H1 (cell line): ENCODE measurements around the gene LRRN1. TPM values are rescaled to one million over a fixed set of nuclear protein-coding genes. Genes with fewer than 3 reads are reported as not detected.

Experiments used
- BRCA1 ChIP-seq: IDR thresholded peaks from 2 replicates; pipeline ENCODE4 v1.6.1; 2012; ENCODE audit warnings: low read depth, low read length, improper control_type of control experiment
- CHD1 ChIP-seq: IDR thresholded peaks from 2 replicates; pipeline ENCODE4 v1.6.1; 2012; ENCODE audit warnings: low read depth, low read length, improper control_type of control experiment
- CHD2 ChIP-seq: IDR thresholded peaks from 2 replicates; pipeline ENCODE4 v1.6.1; 2012; ENCODE audit warnings: low read length, improper control_type of control experiment
- CREB1 ChIP-seq: IDR thresholded peaks from 2 replicates; pipeline ENCODE4 v1.6.1; 2012; ENCODE audit warnings: inconsistent platforms
- GABPA ChIP-seq: IDR thresholded peaks from 2 replicates; pipeline ENCODE4 v1.6.1; 2011; ENCODE audit warnings: mild to moderate bottlenecking, low read length, moderate library complexity, borderline replicate concordance; ENCODE audit not compliant: insufficient read depth
- HDAC2 ChIP-seq, 2 experiments: fragments of 300-600 bp in 1 of 2; sonication (generic) in 1 of 2; IDR thresholded peaks; 2 replicates each; pipeline ENCODE4 v1.6.1; 2011 to 2012; ENCODE audit warnings: low read depth in 2 of 2, low read length in 2 of 2, mild to moderate bottlenecking in 2 of 2, moderate library complexity in 2 of 2, borderline replicate concordance in 1 of 2, inconsistent platforms in 1 of 2
- HDAC6 ChIP-seq: IDR thresholded peaks from one replicate; pipeline ENCODE4 v1.7.1; 2012; ENCODE audit warnings: low read depth, mild to moderate bottlenecking, inconsistent platforms, low read length, moderate library complexity
- JUN ChIP-seq: IDR thresholded peaks from 2 replicates; pipeline ENCODE4 v1.6.1; 2011; ENCODE audit warnings: low read depth, mild to moderate bottlenecking, improper control_type of control experiment, low read length
- JUND ChIP-seq: IDR thresholded peaks from 2 replicates; pipeline ENCODE4 v1.6.1; 2011; ENCODE audit warnings: mild to moderate bottlenecking, improper control_type of control experiment, low read length
- KDM4A ChIP-seq: IDR thresholded peaks from one replicate; pipeline ENCODE4 v1.7.1; 2012; ENCODE audit warnings: low read depth, mild to moderate bottlenecking, moderate library complexity, low read length, inconsistent platforms; ENCODE audit not compliant: severe bottlenecking
- PHF8 ChIP-seq: fragments of 200-600 bp; sonication (generic); conservative IDR thresholded peaks from 2 replicates; pipeline ENCODE4 v1.7.1; 2012; ENCODE audit warnings: low read depth, mild to moderate bottlenecking, inconsistent platforms, low read length, moderate library complexity
- POLR2AphosphoS5 ChIP-seq: IDR thresholded peaks from 2 replicates; pipeline ENCODE4 v1.6.1; 2011; ENCODE audit warnings: low read depth, low read length
- RXRA ChIP-seq: IDR thresholded peaks from 2 replicates; pipeline ENCODE4 v1.6.1; 2011; ENCODE audit warnings: low read depth, mild to moderate bottlenecking, low read length, moderate library complexity; ENCODE audit not compliant: insufficient read depth
- SIN3A ChIP-seq, 2 experiments: IDR thresholded peaks in 1 of 2; conservative IDR thresholded peaks in 1 of 2; 2 replicates each; pipeline ENCODE4 v1.6.1; 2011 to 2012; ENCODE audit warnings: low read length in 2 of 2, improper control_type of control experiment in 1 of 2, low read depth in 1 of 2, mild to moderate bottlenecking in 1 of 2
- SIRT6 ChIP-seq: IDR thresholded peaks from one replicate; pipeline ENCODE4 v1.7.1; 2012; ENCODE audit warnings: low read length, inconsistent platforms
- SIX5 ChIP-seq: IDR thresholded peaks from 2 replicates; pipeline ENCODE4 v1.6.1; 2011; ENCODE audit warnings: mild to moderate bottlenecking, low read depth, low read length
- SP2 ChIP-seq: IDR thresholded peaks from 2 replicates; pipeline ENCODE4 v1.6.1; 2012; ENCODE audit warnings: mild to moderate bottlenecking, low read length, inconsistent platforms
- SP4 ChIP-seq: IDR thresholded peaks from 2 replicates; pipeline ENCODE4 v1.6.1; 2012; ENCODE audit warnings: low read length, inconsistent platforms
- SRF ChIP-seq: IDR thresholded peaks from 2 replicates; pipeline ENCODE4 v1.6.1; 2011; ENCODE audit warnings: mild to moderate bottlenecking, low read depth, low read length, moderate library complexity
- SUZ12 ChIP-seq: fragments of 200-600 bp; sonication (generic); IDR thresholded peaks from 2 replicates; pipeline ENCODE4 v1.6.1; 2012; ENCODE audit warnings: mild to moderate bottlenecking, inconsistent platforms, low read length, moderate library complexity, mixed read lengths
- TCF12 ChIP-seq: IDR thresholded peaks from 2 replicates; pipeline ENCODE4 v1.6.1; 2011; ENCODE audit warnings: low read depth, mild to moderate bottlenecking, low read length
- polyA plus RNA-seq, 7 experiments: library from polyadenylated mRNA; depleted of rRNA in 3 of 7; stranded (reverse) in 5 of 7; unstranded in 2 of 7; fragments of >200 nt in 5 of 7; fragments of 200-250 nt in 2 of 7; gene quantifications; 1 replicate in 5 of 7; 2 replicates in 1 of 7; 4 replicates in 1 of 7; pipeline versions ENCODE4 v1.2.1 to v1.2.3, GENCODE V29; 2011 to 2013; ENCODE audit warnings: missing spikeins in 2 of 7, mixed read lengths in 2 of 7
- total RNA-seq: library from RNA; stranded (reverse); fragmentation: NEBNext Ultra II Directional; extraction: Animal tissue kit (Norgen Biotek cat#: 25700); gene quantifications from 2 replicates; pipeline ENCODE4 v1.2.1, GENCODE V29; 2021
- TF ChIP-seq, protein P1 (sequence below): IDR thresholded peaks from 2 replicates; pipeline ENCODE4 v1.6.1; 2011; ENCODE audit warnings: low read depth, mild to moderate bottlenecking, low read length; ENCODE audit not compliant: insufficient read depth
- TF ChIP-seq, protein P2 (sequence below): IDR thresholded peaks from 2 replicates; pipeline ENCODE4 v1.6.1; 2012; ENCODE audit warnings: low read length, inconsistent platforms
- TF ChIP-seq, protein P3 (sequence below): IDR thresholded peaks from 2 replicates; pipeline ENCODE4 v1.6.1; 2012; ENCODE audit warnings: inconsistent platforms

Gene LRRN1
- total and polyA plus RNA-seq, 2 of the 8 experiments (the other 6 are each of a cell fraction or from before 2014, with no cell fraction given), result 159 to 199 TPM

DNA sequence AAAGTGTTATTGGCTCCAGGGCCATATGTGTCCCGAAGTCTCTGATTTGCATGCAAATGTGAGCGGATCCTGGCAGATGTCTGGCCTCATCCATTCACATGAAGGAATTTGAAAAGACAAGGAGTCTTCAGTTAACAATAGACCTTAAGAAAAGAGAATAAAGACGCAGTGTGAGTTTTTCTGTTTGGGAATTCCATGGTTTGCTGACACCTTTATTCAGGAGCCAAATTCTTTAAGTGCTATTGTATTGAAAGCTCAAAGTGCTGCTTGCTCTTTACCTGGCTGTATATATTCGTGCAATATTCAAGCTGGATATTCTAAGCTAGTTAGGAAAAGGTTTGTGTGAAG is 2.2 kb downstream of the LRRN1 start (continued):
- TF ChIP-seq SP4, result no peak
- no peak for TF ChIP-seq CHD2
- TF ChIP-seq HDAC2 (IDR thresholded peaks at IDR 0.05; ENCODE audit: borderline replicate concordance in 1 of 2, low read depth in 2 of 2, low read length in 2 of 2), result no peak
- TF ChIP-seq SIN3A (conservative IDR thresholded peaks at IDR 0.05 in 1 of 2, IDR thresholded peaks at IDR 0.05 in 1 of 2; ENCODE audit: low read depth in 1 of 2, low read length in 2 of 2), result peak; percentile 86 to 89; a peak in 3 of 4 replicates
- TF ChIP-seq SIX5, result no peak
- no peak for TF ChIP-seq GABPA
- TF ChIP-seq SRF, result no peak
- TF ChIP-seq TCF12, result peak; percentile 70; the same call in 1 of the 2 replicates
- TF ChIP-seq, protein P1, sequence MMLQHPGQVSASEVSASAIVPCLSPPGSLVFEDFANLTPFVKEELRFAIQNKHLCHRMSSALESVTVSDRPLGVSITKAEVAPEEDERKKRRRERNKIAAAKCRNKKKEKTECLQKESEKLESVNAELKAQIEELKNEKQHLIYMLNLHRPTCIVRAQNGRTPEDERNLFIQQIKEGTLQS, result no peak
- TF ChIP-seq KDM4A, result no peak
- no peak for TF ChIP-seq SIRT6
- no peak for TF ChIP-seq BRCA1
- no peak for TF ChIP-seq CHD1
- TF ChIP-seq JUN, result no peak
- TF ChIP-seq, protein P2, sequence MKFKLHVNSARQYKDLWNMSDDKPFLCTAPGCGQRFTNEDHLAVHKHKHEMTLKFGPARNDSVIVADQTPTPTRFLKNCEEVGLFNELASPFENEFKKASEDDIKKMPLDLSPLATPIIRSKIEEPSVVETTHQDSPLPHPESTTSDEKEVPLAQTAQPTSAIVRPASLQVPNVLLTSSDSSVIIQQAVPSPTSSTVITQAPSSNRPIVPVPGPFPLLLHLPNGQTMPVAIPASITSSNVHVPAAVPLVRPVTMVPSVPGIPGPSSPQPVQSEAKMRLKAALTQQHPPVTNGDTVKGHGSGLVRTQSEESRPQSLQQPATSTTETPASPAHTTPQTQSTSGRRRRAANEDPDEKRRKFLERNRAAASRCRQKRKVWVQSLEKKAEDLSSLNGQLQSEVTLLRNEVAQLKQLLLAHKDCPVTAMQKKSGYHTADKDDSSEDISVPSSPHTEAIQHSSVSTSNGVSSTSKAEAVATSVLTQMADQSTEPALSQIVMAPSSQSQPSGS, result no peak; the same call in 1 of the 2 replicates
- TF ChIP-seq, protein P3, sequence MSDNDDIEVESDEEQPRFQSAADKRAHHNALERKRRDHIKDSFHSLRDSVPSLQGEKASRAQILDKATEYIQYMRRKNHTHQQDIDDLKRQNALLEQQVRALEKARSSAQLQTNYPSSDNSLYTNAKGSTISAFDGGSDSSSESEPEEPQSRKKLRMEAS, result no peak
- TF ChIP-seq JUND, result no peak
- 0 out of 2 replicates have a peak, but pooled peaks have one; percentile 8 for TF ChIP-seq POLR2AphosphoS5
- TF ChIP-seq RXRA, result no peak
- TF ChIP-seq HDAC6, result no peak
- no peak for TF ChIP-seq CREB1
- no peak for TF ChIP-seq PHF8
- TF ChIP-seq SUZ12, result no peak
- TF ChIP-seq SP2, result no peak
